PFSK-1 (cell line): ENCODE measurements around the gene FXN.

Source experiments
- POLR2AphosphoS5 ChIP-seq: IDR thresholded peaks from 2 replicates; pipeline ENCODE4 v1.6.1; 2012; ENCODE audit warnings: low read depth, mild to moderate bottlenecking, control low read depth, low read length, moderate library complexity
- REST ChIP-seq, 2 experiments: IDR thresholded peaks; 2 replicates each; pipeline versions ENCODE4 v1.6.1 to v1.8.0; 2011 to 2012; ENCODE audit warnings: low read depth in 2 of 2, low read length in 2 of 2, control low read depth in 1 of 2, inconsistent platforms in 1 of 2, mild to moderate bottlenecking in 1 of 2, moderate library complexity in 1 of 2; ENCODE audit not compliant: insufficient read depth in 1 of 2
- TAF1 ChIP-seq: IDR thresholded peaks from 2 replicates; pipeline ENCODE4 v1.6.1; 2012; ENCODE audit warnings: low read length, control low read depth, borderline replicate concordance; ENCODE audit not compliant: insufficient read depth

DNA sequence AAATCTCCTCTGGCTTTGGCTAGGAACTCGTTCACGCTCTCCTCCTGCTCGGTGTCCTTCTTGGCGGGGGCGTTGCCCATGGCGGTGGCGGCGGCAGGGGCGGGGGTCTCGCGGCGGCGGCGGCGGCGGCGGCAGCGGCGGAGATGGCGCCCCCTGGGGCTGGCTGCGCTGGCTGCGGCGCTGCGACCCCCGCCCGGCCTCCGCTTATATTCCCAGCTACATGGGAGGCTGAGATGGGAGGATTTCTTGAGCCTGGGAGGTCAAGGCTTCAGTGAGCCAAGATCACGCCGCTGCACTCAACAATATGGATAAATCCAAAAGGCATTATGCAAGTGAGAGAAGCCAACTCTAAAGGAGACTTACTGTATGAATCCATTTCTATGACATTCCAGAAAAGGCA, 21.5 kb upstream of the FXN start, which contains the start of gene PRKACG:
- TF ChIP-seq TAF1: no peak
- no peak for TF ChIP-seq REST (IDR thresholded peaks at IDR 0.05; ENCODE audit: insufficient read depth in 1 of 2, low read depth in 2 of 2, low read length in 2 of 2)
- TF ChIP-seq POLR2AphosphoS5: no peak
